Left ventricle myocardium superior (tissue), 1 donor: Measurements from ENCODE around the gene TEX13B. TPM values are rescaled to one million over a fixed set of nuclear protein-coding genes. Genes with fewer than 3 reads are reported as not detected.

Source experiments
- ATAC-seq: fragments of 200-7000 bp; cut with Tn5 transposase; one replicate; pipeline ENCODE4 v1.9.1; 2020; ENCODE audit warnings: mild to moderate bottlenecking, moderate library complexity
- DNase-seq: peaks from one replicate; pipeline ENCODE4 v3.0.0-alpha.2; 2020
- intact Hi-C: fragments of 100-400 bp; cut with micrococcal nuclease; formaldehyde crosslinking; loops from one replicate; pipeline ENCODE4 v1.11.0; 2022
- long read RNA-seq: library from polyadenylated mRNA; unstranded; transcript quantifications from one replicate; pipeline ENCODE4 v2.0.0, GENCODE V29; 2021
- total RNA-seq: library from RNA; stranded (reverse); fragmentation: NEBNext Ultra II Directional; extraction: Animal tissue kit (Norgen Biotek cat#: 25700); gene quantifications from one replicate; pipeline ENCODE4 v1.2.1, GENCODE V29; 2021
- donor health status: DM: no; HTN: yes; CAD: no; lungs with severe emphysema.

Gene TEX13B
- not detected for total RNA-seq
- long read RNA-seq = 0 reads

GRCh38 chrX:107982356-107982755, at the start of gene TEX13B:
Gene TEX13B, minus strand, starts transcription at chrX:107982370. Its CDS starts 243 bp downstream, at chrX:107982127.
- ATAC-seq = no peak
- intact Hi-C loops = no loop called here
- DNase-seq = no peak

- intact Hi-C loops = no loop called here
- ATAC-seq = no peak
- no peak for DNase-seq
Observed at GRCh38 chrX:108029928-108030711, 48.0 kb upstream of the TEX13B start.

GRCh38 chrX:108028854-108029253, 46.7 kb upstream of the TEX13B start:
- no peak for DNase-seq
- no peak for ATAC-seq
- intact Hi-C loops = no loop called here

- no peak for DNase-seq
- intact Hi-C loops = no loop called here
- ATAC-seq = no peak
Observed at GRCh38 chrX:108025954-108026600, 43.9 kb upstream of the TEX13B start.

GRCh38 chrX:108025376-108025775, 43.2 kb upstream of the TEX13B start:
- DNase-seq (no peak), ATAC-seq (no peak)
- intact Hi-C loops = no loop called here

GRCh38 chrX:108022491-108023089, 40.4 kb upstream of the TEX13B start:
- no peak for ATAC-seq

GRCh38 chrX:108020631-108021030, 38.5 kb upstream of the TEX13B start:
- ATAC-seq (no peak), DNase-seq (no peak)
- intact Hi-C loops = no loop called here

More at GRCh38 chrX:108022491-108023089, 40.4 kb upstream of the TEX13B start:
- no peak for DNase-seq
- intact Hi-C loops = no loop called here

GRCh38 chrX:108019382-108019875, 37.3 kb upstream of the TEX13B start:
- no peak for DNase-seq
- intact Hi-C loops = no loop called here

GRCh38 chrX:108018656-108019381, 36.6 kb upstream of the TEX13B start:
- DNase-seq (no peak), ATAC-seq (peak; percentile 64)
- intact Hi-C loops = no loop called here

More at GRCh38 chrX:108019382-108019875, 37.3 kb upstream of the TEX13B start:
- ATAC-seq = no peak

- DNase-seq = no peak
- intact Hi-C loops = no loop called here
- no peak for ATAC-seq
Observed at GRCh38 chrX:108001218-108001814, 19.1 kb upstream of the TEX13B start.

GRCh38 chrX:108000751-108001150, 18.6 kb upstream of the TEX13B start:
- no peak for DNase-seq
- intact Hi-C loops = no loop called here
- no peak for ATAC-seq

- intact Hi-C loops = no loop called here
- no peak for DNase-seq
- ATAC-seq = no peak
Observed at GRCh38 chrX:107996124-107996523, 14.0 kb upstream of the TEX13B start.

- intact Hi-C loops = no loop called here
- DNase-seq (no peak), ATAC-seq (no peak)
Observed at GRCh38 chrX:107985033-107985432, 2.9 kb upstream of the TEX13B start.

- ATAC-seq (no peak), DNase-seq (no peak)
- intact Hi-C loops = no loop called here
Observed at GRCh38 chrX:107979534-107979933, 2.6 kb downstream of the TEX13B start.

- ATAC-seq = no peak
- intact Hi-C loops = no loop called here
- no peak for DNase-seq
Observed at GRCh38 chrX:107978707-107979307, 3.4 kb downstream of the TEX13B start.

GRCh38 chrX:107978071-107978470, 4.1 kb downstream of the TEX13B start:
- no peak for DNase-seq
- intact Hi-C loops = no loop called here
- ATAC-seq = no peak

GRCh38 chrX:107971636-107972035, 10.5 kb downstream of the TEX13B start:
- intact Hi-C loops = no loop called here
- DNase-seq = no peak

GRCh38 chrX:107970073-107970472, 12.1 kb downstream of the TEX13B start:
- no peak for DNase-seq
- no peak for ATAC-seq
- intact Hi-C loops = no loop called here

More at GRCh38 chrX:107971636-107972035, 10.5 kb downstream of the TEX13B start:
- no peak for ATAC-seq

GRCh38 chrX:107968623-107969022, 13.5 kb downstream of the TEX13B start:
- intact Hi-C loops = no loop called here
- ATAC-seq = no peak
- no peak for DNase-seq
